Measurements from ENCODE around the gene MAST1. TPM values are rescaled to one million over a fixed set of nuclear protein-coding genes. Genes with fewer than 3 reads are reported as not detected.

Gene MAST1
- total RNA-seq, 2 donors from 2014 or later, result not detected

- Histone ChIP-seq H3K9me3 (no peaks in the 10 kb centered on the region), H3K4me3 (no peak overlapping the region), H3K27ac (no peak overlapping the region), H3K27me3 (replicated peaks; ENCODE audit: insufficient read depth) (no peaks in the 10 kb centered on the region), H3K36me3 (peaks cover 20% of the 10 kb centered on the region), H3K4me1 (ENCODE audit: control insufficient read depth in 1 of 2, low read depth in 2 of 2) (peaks cover 4 to 17% of the 10 kb centered on the region in 2 donors)
- no peak for DNase-seq (ENCODE audit: low spot score)
- TF ChIP-seq, protein P1, sequence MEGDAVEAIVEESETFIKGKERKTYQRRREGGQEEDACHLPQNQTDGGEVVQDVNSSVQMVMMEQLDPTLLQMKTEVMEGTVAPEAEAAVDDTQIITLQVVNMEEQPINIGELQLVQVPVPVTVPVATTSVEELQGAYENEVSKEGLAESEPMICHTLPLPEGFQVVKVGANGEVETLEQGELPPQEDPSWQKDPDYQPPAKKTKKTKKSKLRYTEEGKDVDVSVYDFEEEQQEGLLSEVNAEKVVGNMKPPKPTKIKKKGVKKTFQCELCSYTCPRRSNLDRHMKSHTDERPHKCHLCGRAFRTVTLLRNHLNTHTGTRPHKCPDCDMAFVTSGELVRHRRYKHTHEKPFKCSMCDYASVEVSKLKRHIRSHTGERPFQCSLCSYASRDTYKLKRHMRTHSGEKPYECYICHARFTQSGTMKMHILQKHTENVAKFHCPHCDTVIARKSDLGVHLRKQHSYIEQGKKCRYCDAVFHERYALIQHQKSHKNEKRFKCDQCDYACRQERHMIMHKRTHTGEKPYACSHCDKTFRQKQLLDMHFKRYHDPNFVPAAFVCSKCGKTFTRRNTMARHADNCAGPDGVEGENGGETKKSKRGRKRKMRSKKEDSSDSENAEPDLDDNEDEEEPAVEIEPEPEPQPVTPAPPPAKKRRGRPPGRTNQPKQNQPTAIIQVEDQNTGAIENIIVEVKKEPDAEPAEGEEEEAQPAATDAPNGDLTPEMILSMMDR (IDR thresholded peaks at IDR 0.05), result no peak
- no peak for ATAC-seq (ENCODE audit: insufficient number of reproducible peaks, low FRiP score, low read depth)
Measured at GRCh38 chr19:12893582-12893981, 55.3 kb downstream of the MAST1 start.

DNA sequence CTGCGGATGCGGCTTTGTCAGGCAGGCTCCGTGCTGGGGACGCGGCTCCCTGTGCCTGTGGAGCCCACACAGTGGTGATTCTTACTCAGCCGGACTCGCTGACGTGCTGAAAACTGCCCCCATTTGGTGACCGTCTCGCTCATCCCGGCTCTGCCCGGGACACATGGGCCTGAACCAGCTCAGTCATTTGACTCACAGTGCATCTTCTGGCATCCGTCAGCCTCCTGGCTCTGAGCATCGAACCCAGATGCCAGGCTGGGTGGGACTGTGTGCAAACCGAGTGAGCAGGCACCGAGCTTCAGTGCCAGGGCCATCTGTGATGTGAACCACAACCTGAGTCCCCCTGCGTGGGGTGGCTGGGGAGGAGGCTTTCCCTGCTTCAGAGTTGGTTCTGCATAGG, 58.1 kb downstream of the MAST1 start:
- ATAC-seq (ENCODE audit: insufficient number of reproducible peaks, low FRiP score, low read depth), result no peak
- peaks cover 20% of the 10 kb centered on the region for H3K36me3 ChIP-seq
- H3K27me3 ChIP-seq (replicated peaks; ENCODE audit: insufficient read depth), result no peaks in the 10 kb centered on the region
- H3K4me1 ChIP-seq (ENCODE audit: control insufficient read depth in 1 of 2, low read depth in 2 of 2), result peaks cover 4 to 11% of the 10 kb centered on the region in 2 donors
- TF ChIP-seq, protein P1 (IDR thresholded peaks at IDR 0.05), result no peak
- no peak overlapping the region for H3K27ac ChIP-seq
- H3K4me3 ChIP-seq, result no peak overlapping the region
- H3K9me3 ChIP-seq, result no peaks in the 10 kb centered on the region
- DNase-seq (ENCODE audit: low spot score), result no peak

DNA sequence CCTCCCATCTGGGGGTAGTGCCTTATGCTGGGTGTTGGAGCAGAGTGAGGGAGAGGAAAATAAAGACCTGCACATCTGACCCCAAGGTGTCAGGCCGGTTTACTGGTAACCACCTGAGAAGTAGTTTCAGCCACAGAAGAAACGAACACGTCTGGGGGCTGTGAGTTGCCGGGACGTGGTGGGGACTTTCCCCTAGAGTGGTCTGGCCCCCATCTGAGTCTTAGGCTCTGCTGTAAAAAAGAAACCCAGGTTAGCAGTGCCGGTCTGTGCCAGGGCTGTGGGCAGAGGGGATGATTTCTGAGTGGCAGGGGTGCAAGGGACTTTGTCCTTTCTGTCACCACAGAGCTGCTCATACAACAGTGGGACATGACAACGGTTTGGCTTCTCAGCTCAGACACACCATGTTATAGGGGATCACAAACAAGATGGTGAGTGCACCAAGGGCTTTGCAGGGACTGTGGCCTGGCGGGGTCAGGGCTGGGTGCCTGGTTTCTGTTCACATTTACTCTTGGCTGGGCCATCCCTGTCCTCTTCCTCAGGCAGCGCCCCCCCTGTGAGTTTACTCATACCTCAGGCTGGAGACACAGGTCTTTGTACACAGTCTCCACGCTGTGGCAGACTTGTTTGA, 61.7 kb downstream of the MAST1 start:
- Histone ChIP-seq H3K36me3 (peaks cover 20% of the 10 kb centered on the region), H3K9me3 (no peaks in the 10 kb centered on the region), H3K4me3 (no peak overlapping the region), H3K27me3 (replicated peaks; ENCODE audit: insufficient read depth) (no peaks in the 10 kb centered on the region), H3K27ac (no peak overlapping the region), H3K4me1 (ENCODE audit: control insufficient read depth in 1 of 2, low read depth in 2 of 2) (no peaks in the 10 kb centered on the region)
- ATAC-seq (ENCODE audit: insufficient number of reproducible peaks, low FRiP score, low read depth) (no peak), DNase-seq (ENCODE audit: low spot score) (no peak)
- TF ChIP-seq, protein P1 (IDR thresholded peaks at IDR 0.05), result no peak

- Histone ChIP-seq H3K27me3 (replicated peaks; ENCODE audit: insufficient read depth) (no peaks in the 10 kb centered on the region), H3K36me3 (no peaks in the 10 kb centered on the region), H3K4me3 (no peak overlapping the region), H3K27ac (no peak overlapping the region), H3K9me3 (no peaks in the 10 kb centered on the region), H3K4me1 (ENCODE audit: control insufficient read depth in 1 of 2, low read depth in 2 of 2) (peaks cover 0 to under 1% of the 10 kb centered on the region in 2 donors)
- TF ChIP-seq, protein P1 (IDR thresholded peaks at IDR 0.05), result no peak
- ATAC-seq (ENCODE audit: insufficient number of reproducible peaks, low FRiP score, low read depth) (no peak), DNase-seq (ENCODE audit: low spot score) (no peak)
Measured at GRCh38 chr19:12907166-12907565, 68.9 kb downstream of the MAST1 start.

GRCh38 chr19:12912571-12912970, 74.3 kb downstream of the MAST1 start:
- no peaks in the 10 kb centered on the region for H3K27me3 ChIP-seq (replicated peaks; ENCODE audit: insufficient read depth)
- H3K27ac ChIP-seq, result no peak overlapping the region
- H3K4me1 ChIP-seq (ENCODE audit: control insufficient read depth in 1 of 2, low read depth in 2 of 2), result peaks cover 0 to 16% of the 10 kb centered on the region in 2 donors
- no peak for ATAC-seq (ENCODE audit: insufficient number of reproducible peaks, low FRiP score, low read depth)
- DNase-seq (ENCODE audit: low spot score), result no peak
- H3K9me3 ChIP-seq, result no peaks in the 10 kb centered on the region
- TF ChIP-seq, protein P1 (IDR thresholded peaks at IDR 0.05), result no peak
- no peaks in the 10 kb centered on the region for H3K36me3 ChIP-seq
- peak overlapping the region; percentile 23 for H3K4me3 ChIP-seq
